ENCODE measurements around the gene TXLNA. TPM values are rescaled to one million over a fixed set of nuclear protein-coding genes. Genes with fewer than 3 reads are reported as not detected.

The TXLNA gene
- polyA plus RNA-seq, 1 donor (not counting 4 experiments of a cell fraction or from before 2014, with no cell fraction given), result 20.0 TPM

DNA sequence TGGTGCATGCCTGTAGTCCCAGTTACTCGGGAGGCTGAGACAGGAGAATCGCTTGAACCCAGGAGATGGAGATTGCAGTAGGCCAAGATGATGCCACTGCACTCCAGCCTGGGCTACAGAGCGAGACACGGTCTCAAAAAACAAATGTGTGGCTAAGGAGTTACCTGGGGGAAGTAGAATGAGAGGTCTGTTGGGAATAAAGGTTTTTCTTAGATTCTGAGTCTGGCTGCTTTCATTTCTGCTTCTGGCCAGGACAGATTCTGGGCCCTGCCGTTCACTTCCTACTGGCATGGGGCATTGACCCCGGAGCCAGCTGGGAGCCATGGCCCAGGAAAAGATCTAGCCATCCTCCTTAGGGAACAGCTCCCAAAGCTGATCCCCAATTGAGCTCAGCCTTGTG is 29.0 kb downstream of the TXLNA start:
- Histone ChIP-seq H3K4me1 (ENCODE audit: control insufficient read depth, extremely low read depth, insufficient read depth, low read length) (peaks cover 11% of the 10 kb centered on the region), H3K4me3 (ENCODE audit: control insufficient read depth in 2 of 3, extremely low read depth in 1 of 3, insufficient read depth in 2 of 3, low read depth in 1 of 3, low read length in 3 of 3) (no peak overlapping the region), H3K9ac (ENCODE audit: control insufficient read depth, extremely low read depth, insufficient read depth, low read length) (no peak overlapping the region), H4K20me1 (ENCODE audit: control insufficient read depth, extremely low read depth, insufficient read depth, low read length) (no peaks in the 10 kb centered on the region), H3K79me2 (ENCODE audit: control insufficient read depth, insufficient read depth, low read length) (no peaks in the 10 kb centered on the region), H3K9me3 (ENCODE audit: control insufficient read depth, low read depth, low read length) (no peaks in the 10 kb centered on the region), H2AFZ (ENCODE audit: control insufficient read depth, low read length) (no peak overlapping the region), H3K9me1 (ENCODE audit: control insufficient read depth, extremely low read depth, insufficient read depth, low read length) (no peaks in the 10 kb centered on the region), H3K27ac (ENCODE audit: control insufficient read depth, insufficient read depth, low read length) (no peak overlapping the region), H3K36me3 (ENCODE audit: control insufficient read depth in 2 of 2, extremely low read depth in 1 of 2, insufficient read depth in 2 of 2, low read length in 2 of 2) (peaks cover 3 to 5% of the 10 kb centered on the region in 2 experiments), H3K4me2 (ENCODE audit: control insufficient read depth, extremely low read depth, insufficient read depth, low read depth, low read length) (no peak overlapping the region), H3K27me3 (ENCODE audit: control insufficient read depth, extremely low read depth, insufficient read depth, low read length) (no peaks in the 10 kb centered on the region)
- DNase-seq (ENCODE audit: low read depth, low spot score) (no peak), FAIRE-seq (no peak)
- dilution Hi-C loops (cut with MboI; ENCODE audit: extremely low pct_ligation_motif_present, low sequenced_read_pairs), result no loop called here
- TF ChIP-seq EZH2 (IDR thresholded peaks at IDR 0.05; ENCODE audit: low read length), result no peak
- TF ChIP-seq, protein P1, sequence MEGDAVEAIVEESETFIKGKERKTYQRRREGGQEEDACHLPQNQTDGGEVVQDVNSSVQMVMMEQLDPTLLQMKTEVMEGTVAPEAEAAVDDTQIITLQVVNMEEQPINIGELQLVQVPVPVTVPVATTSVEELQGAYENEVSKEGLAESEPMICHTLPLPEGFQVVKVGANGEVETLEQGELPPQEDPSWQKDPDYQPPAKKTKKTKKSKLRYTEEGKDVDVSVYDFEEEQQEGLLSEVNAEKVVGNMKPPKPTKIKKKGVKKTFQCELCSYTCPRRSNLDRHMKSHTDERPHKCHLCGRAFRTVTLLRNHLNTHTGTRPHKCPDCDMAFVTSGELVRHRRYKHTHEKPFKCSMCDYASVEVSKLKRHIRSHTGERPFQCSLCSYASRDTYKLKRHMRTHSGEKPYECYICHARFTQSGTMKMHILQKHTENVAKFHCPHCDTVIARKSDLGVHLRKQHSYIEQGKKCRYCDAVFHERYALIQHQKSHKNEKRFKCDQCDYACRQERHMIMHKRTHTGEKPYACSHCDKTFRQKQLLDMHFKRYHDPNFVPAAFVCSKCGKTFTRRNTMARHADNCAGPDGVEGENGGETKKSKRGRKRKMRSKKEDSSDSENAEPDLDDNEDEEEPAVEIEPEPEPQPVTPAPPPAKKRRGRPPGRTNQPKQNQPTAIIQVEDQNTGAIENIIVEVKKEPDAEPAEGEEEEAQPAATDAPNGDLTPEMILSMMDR (optimal IDR thresholded peaks at IDR 0.05 in 1 of 3, IDR thresholded peaks at IDR 0.05 in 1 of 3, conservative IDR thresholded peaks at IDR 0.05 in 1 of 3; ENCODE audit: extremely low read depth in 1 of 3, insufficient read depth in 2 of 3, low read length in 3 of 3), result no peak

- Histone ChIP-seq H2AFZ (ENCODE audit: control insufficient read depth, low read length) (no peak within 1 kb of the TSS), H3K27ac (ENCODE audit: control insufficient read depth, insufficient read depth, low read length) (no peak within 1 kb of the TSS), H3K9me3 (ENCODE audit: control insufficient read depth, low read depth, low read length) (no peaks in the 10 kb centered on the region), H3K4me3 (ENCODE audit: control insufficient read depth in 2 of 3, extremely low read depth in 1 of 3, insufficient read depth in 2 of 3, low read depth in 1 of 3, low read length in 3 of 3) (no peak within 1 kb of the TSS), H3K27me3 (ENCODE audit: control insufficient read depth, extremely low read depth, insufficient read depth, low read length) (no peaks in the 10 kb centered on the region), H3K4me2 (ENCODE audit: control insufficient read depth, extremely low read depth, insufficient read depth, low read depth, low read length) (no peak within 1 kb of the TSS), H3K9ac (ENCODE audit: control insufficient read depth, extremely low read depth, insufficient read depth, low read length) (no peak within 1 kb of the TSS), H4K20me1 (ENCODE audit: control insufficient read depth, extremely low read depth, insufficient read depth, low read length) (no peaks in the 10 kb centered on the region), H3K79me2 (ENCODE audit: control insufficient read depth, insufficient read depth, low read length) (no peaks in the 10 kb centered on the region), H3K9me1 (ENCODE audit: control insufficient read depth, extremely low read depth, insufficient read depth, low read length) (no peaks in the 10 kb centered on the region), H3K36me3 (ENCODE audit: control insufficient read depth in 2 of 2, extremely low read depth in 1 of 2, insufficient read depth in 2 of 2, low read length in 2 of 2) (peaks cover 3 to 5% of the 10 kb centered on the region in 2 experiments), H3K4me1 (ENCODE audit: control insufficient read depth, extremely low read depth, insufficient read depth, low read length) (peaks cover 11% of the 10 kb centered on the region)
- TF ChIP-seq, protein P1 (optimal IDR thresholded peaks at IDR 0.05 in 1 of 3, IDR thresholded peaks at IDR 0.05 in 1 of 3, conservative IDR thresholded peaks at IDR 0.05 in 1 of 3; ENCODE audit: extremely low read depth in 1 of 3, insufficient read depth in 2 of 3, low read length in 3 of 3), result no peak
- no peak for TF ChIP-seq EZH2 (IDR thresholded peaks at IDR 0.05; ENCODE audit: low read length)
- DNase-seq (ENCODE audit: low read depth, low spot score) (no peak), FAIRE-seq (no peak)
- dilution Hi-C loops (cut with MboI; ENCODE audit: extremely low pct_ligation_motif_present, low sequenced_read_pairs), result no loop called here
Observed at GRCh38 chr1:32208891-32209328, 29.4 kb downstream of the TXLNA start, which contains the start of gene DCDC2B. TSS of gene DCDC2B (plus strand) at chr1:32209089. CDS start at chr1:32209094, 5 bp downstream.

All from keratinocyte (primary cell).